ENCODE data around the gene SAMD5.

SAMD5 gene

DNA sequence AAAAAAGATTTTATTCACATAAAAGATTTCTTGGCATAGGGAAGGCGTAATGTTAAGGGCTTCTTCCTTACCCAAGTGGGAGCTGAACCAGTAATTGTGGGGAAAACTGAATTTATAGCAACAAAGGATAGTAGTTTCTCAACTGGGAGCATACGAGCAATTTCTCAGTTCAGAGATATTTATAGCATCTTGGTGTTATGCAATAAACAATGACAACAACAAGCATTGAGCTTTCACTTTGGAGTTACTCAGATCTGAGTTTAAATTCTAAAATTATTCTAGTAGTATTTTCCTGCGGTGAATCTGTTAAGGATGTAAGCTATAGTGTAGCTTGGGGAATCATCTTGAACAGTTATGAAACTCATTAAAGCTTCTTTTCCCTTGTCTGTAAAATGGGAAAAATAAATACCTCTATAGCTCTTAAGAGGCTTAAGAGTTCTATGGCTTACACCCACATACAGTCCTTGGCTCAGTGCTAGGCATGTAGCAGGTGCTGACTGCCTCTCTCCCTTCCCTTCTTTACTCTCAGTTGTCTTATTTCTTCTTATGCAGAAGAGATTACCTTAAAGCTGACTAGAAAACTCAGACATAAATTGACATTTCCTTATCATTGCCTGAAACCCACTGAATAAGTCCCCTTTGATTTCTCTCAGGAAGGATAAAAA, 58.8 kb downstream of the SAMD5 start:
- no peak for TF ChIP-seq ZNF8 (CRISPR knock-in tag; IDR thresholded peaks at IDR 0.05)
- no peak for TF ChIP-seq ISL1 (CRISPR knock-in tag; IDR thresholded peaks at IDR 0.05)
- TF ChIP-seq PPARA (CRISPR knock-in tag; IDR thresholded peaks at IDR 0.05; ENCODE audit: borderline replicate concordance), result no peak
- TF ChIP-seq ESRRG (CRISPR knock-in tag; IDR thresholded peaks at IDR 0.05), result no peak
- TF ChIP-seq, protein P1, sequence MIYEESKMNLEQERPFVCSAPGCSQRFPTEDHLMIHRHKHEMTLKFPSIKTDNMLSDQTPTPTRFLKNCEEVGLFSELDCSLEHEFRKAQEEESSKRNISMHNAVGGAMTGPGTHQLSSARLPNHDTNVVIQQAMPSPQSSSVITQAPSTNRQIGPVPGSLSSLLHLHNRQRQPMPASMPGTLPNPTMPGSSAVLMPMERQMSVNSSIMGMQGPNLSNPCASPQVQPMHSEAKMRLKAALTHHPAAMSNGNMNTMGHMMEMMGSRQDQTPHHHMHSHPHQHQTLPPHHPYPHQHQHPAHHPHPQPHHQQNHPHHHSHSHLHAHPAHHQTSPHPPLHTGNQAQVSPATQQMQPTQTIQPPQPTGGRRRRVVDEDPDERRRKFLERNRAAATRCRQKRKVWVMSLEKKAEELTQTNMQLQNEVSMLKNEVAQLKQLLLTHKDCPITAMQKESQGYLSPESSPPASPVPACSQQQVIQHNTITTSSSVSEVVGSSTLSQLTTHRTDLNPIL (CRISPR knock-in tag; IDR thresholded peaks at IDR 0.05; ENCODE audit: low read depth), result no peak
- no peak for TF ChIP-seq RARB (CRISPR knock-in tag; IDR thresholded peaks at IDR 0.05)
- no peak for TF ChIP-seq TCF4 (CRISPR knock-in tag; IDR thresholded peaks at IDR 0.05; ENCODE audit: borderline replicate concordance)
- no peak for TF ChIP-seq TOX (CRISPR knock-in tag; IDR thresholded peaks at IDR 0.05; ENCODE audit: borderline replicate concordance)
- no peak for TF ChIP-seq ZFP3 (CRISPR knock-in tag; IDR thresholded peaks at IDR 0.05)
- no peak for TF ChIP-seq ZNF70 (CRISPR knock-in tag; IDR thresholded peaks at IDR 0.05)
- TF ChIP-seq, protein P2, sequence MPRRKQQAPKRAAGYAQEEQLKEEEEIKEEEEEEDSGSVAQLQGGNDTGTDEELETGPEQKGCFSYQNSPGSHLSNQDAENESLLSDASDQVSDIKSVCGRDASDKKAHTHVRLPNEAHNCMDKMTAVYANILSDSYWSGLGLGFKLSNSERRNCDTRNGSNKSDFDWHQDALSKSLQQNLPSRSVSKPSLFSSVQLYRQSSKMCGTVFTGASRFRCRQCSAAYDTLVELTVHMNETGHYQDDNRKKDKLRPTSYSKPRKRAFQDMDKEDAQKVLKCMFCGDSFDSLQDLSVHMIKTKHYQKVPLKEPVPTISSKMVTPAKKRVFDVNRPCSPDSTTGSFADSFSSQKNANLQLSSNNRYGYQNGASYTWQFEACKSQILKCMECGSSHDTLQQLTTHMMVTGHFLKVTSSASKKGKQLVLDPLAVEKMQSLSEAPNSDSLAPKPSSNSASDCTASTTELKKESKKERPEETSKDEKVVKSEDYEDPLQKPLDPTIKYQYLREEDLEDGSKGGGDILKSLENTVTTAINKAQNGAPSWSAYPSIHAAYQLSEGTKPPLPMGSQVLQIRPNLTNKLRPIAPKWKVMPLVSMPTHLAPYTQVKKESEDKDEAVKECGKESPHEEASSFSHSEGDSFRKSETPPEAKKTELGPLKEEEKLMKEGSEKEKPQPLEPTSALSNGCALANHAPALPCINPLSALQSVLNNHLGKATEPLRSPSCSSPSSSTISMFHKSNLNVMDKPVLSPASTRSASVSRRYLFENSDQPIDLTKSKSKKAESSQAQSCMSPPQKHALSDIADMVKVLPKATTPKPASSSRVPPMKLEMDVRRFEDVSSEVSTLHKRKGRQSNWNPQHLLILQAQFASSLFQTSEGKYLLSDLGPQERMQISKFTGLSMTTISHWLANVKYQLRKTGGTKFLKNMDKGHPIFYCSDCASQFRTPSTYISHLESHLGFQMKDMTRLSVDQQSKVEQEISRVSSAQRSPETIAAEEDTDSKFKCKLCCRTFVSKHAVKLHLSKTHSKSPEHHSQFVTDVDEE (CRISPR knock-in tag; IDR thresholded peaks at IDR 0.05), result no peak
- TF ChIP-seq ARNTL (CRISPR knock-in tag; IDR thresholded peaks at IDR 0.05; ENCODE audit: borderline replicate concordance, low read depth), result no peak
- TF ChIP-seq SNAI2 (CRISPR knock-in tag; IDR thresholded peaks at IDR 0.05), result no peak
- no peak for TF ChIP-seq ZFP30 (CRISPR knock-in tag; IDR thresholded peaks at IDR 0.05)
- TF ChIP-seq CSDC2 (CRISPR knock-in tag; IDR thresholded peaks at IDR 0.05), result no peak
- ATAC-seq, result no peak

DNA sequence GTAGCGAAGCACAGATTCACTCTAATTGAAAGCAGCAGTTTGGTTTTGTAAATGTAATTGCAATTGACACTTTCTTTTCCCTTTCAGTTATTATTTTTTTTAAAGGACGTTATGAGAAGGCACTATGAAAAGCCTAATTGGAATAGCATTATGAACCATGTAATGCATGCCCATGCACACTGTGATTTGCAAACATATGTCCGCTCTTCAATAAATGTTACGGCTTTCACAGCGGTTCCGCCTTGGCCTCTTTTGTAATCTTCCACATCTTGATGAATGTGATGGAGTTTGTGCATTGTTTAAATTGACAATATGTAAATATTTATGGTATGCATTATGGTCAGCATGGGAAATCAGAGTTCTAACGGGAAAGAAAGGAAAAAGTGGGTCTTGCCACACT, 61.3 kb downstream of the SAMD5 start:
- no peak for ATAC-seq
- TF ChIP-seq, protein P1 (CRISPR knock-in tag; IDR thresholded peaks at IDR 0.05; ENCODE audit: low read depth), result no peak
- no peak for TF ChIP-seq RARB (CRISPR knock-in tag; IDR thresholded peaks at IDR 0.05)
- no peak for TF ChIP-seq ZFP3 (CRISPR knock-in tag; IDR thresholded peaks at IDR 0.05)

DNA sequence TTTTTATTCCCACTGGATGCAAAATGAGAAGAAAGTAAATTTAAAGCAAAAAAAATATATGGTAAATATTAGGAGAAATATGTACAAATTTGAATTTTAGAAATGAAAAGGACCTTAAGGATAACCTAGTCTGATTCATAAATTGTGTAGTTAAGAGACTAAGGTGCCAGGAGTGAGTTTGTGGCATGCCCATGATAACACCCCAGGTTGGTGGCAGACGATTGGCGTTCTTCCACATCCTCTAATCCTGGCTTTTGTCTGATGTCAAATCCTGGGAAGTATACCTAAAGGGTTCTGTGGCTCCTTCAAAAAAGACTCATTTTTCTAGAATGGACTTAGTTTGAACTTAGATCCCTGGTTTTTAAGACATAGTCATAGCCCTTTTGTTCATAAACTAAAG, 62.2 kb downstream of the SAMD5 start:
- no peak for ATAC-seq
- TF ChIP-seq, protein P1 (CRISPR knock-in tag; IDR thresholded peaks at IDR 0.05; ENCODE audit: low read depth), result no peak
- no peak for TF ChIP-seq TOX (CRISPR knock-in tag; IDR thresholded peaks at IDR 0.05; ENCODE audit: borderline replicate concordance)
- TF ChIP-seq SNAI2 (CRISPR knock-in tag; IDR thresholded peaks at IDR 0.05), result no peak

DNA sequence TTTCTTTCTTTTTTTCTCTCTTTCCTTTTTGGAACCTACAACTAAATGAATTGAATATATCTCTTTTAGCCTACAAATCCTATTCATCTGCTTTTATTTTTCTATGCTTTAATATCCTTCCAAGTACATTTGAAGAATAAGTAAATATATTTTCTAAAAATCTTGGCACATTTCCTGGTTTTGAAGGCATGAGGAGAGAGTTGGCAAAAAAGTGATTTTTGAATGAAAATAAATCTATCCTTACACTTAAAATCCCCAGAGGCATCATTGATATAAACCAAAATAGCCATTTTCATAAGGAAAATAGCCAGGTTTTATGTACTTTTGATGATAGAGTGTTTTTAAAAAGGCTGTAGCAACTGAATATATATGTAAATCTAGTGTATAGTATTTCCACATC, 69.0 kb downstream of the SAMD5 start:
- TF ChIP-seq TOX (CRISPR knock-in tag; IDR thresholded peaks at IDR 0.05; ENCODE audit: borderline replicate concordance), result no peak
- TF ChIP-seq, protein P3, sequence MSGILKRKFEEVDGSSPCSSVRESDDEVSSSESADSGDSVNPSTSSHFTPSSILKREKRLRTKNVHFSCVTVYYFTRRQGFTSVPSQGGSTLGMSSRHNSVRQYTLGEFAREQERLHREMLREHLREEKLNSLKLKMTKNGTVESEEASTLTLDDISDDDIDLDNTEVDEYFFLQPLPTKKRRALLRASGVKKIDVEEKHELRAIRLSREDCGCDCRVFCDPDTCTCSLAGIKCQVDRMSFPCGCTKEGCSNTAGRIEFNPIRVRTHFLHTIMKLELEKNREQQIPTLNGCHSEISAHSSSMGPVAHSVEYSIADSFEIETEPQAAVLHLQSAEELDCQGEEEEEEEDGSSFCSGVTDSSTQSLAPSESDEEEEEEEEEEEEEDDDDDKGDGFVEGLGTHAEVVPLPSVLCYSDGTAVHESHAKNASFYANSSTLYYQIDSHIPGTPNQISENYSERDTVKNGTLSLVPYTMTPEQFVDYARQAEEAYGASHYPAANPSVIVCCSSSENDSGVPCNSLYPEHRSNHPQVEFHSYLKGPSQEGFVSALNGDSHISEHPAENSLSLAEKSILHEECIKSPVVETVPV (CRISPR knock-in tag; IDR thresholded peaks at IDR 0.05), result no peak
- TF ChIP-seq GLIS3 (CRISPR knock-in tag; IDR thresholded peaks at IDR 0.05), result no peak
- no peak for TF ChIP-seq BACH2 (CRISPR knock-in tag; IDR thresholded peaks at IDR 0.05; ENCODE audit: borderline replicate concordance)
- no peak for TF ChIP-seq ZFP30 (CRISPR knock-in tag; IDR thresholded peaks at IDR 0.05)
- TF ChIP-seq ZFP3 (CRISPR knock-in tag; IDR thresholded peaks at IDR 0.05), result no peak
- no peak for TF ChIP-seq ZNF8 (CRISPR knock-in tag; IDR thresholded peaks at IDR 0.05)
- TF ChIP-seq CSDC2 (CRISPR knock-in tag; IDR thresholded peaks at IDR 0.05), result no peak
- ATAC-seq, result no peak

Data from SK-N-SH treated with all-trans-retinoic acid at 6 μM for 48 hours (cell line).